Suprapubic skin (tissue), 4 donors: ENCODE results near the gene BNIP5. TPM values are rescaled to one million over a fixed set of nuclear protein-coding genes. Genes with fewer than 3 reads are reported as not detected.

Experiments
- DNase-seq, 2 donors: peaks; one replicate each; pipeline ENCODE4 v3.0.0-alpha.2; 2019; ENCODE audit warnings: low spot score in 2 of 2
- H3K27ac ChIP-seq: fragments of 200-600 bp; sonication (generic); one replicate; pipeline ENCODE4 v1.5.1; 2019
- H3K27me3 ChIP-seq: fragments of 200-600 bp; sonication (generic); one replicate; pipeline ENCODE4 v1.5.1; 2019
- H3K36me3 ChIP-seq: fragments of 200-600 bp; sonication (generic); one replicate; pipeline ENCODE4 v1.5.1; 2019
- H3K4me1 ChIP-seq: fragments of 200-600 bp; sonication (generic); one replicate; pipeline ENCODE4 v1.5.1; 2019
- H3K4me3 ChIP-seq: fragments of 200-600 bp; sonication (generic); one replicate; pipeline ENCODE4 v1.5.1; 2019; ENCODE audit warnings: mild to moderate bottlenecking
- H3K9me3 ChIP-seq: fragments of 200-600 bp; sonication (generic); one replicate; pipeline ENCODE4 v1.5.1; 2019
- EP300 ChIP-seq: sonication (generic); formaldehyde crosslinking; IDR thresholded peaks from one replicate; pipeline ENCODE4 v1.6.1; 2017; ENCODE audit warnings: antibody characterized with exemption
- POLR2A ChIP-seq, 2 donors: fragments of 450-650 bp; IDR thresholded peaks; one replicate each; pipeline ENCODE4 v1.6.1; 2017; ENCODE audit warnings: antibody characterized with exemption in 2 of 2, mild to moderate bottlenecking in 2 of 2, moderate library complexity in 2 of 2
- POLR2AphosphoS5 ChIP-seq, 3 donors: sonication (generic); formaldehyde crosslinking; IDR thresholded peaks; one replicate each; pipeline ENCODE4 v1.6.1; 2017; ENCODE audit warnings: antibody characterized with exemption in 3 of 3
- WGBS: methylation state at CpG from one replicate; pipeline ENCODE4 v1.1.5; 2018; 5-methylcytosine and 5-hydroxymethylcytosine counted together
- total RNA-seq, 4 donors: library from RNA; depleted of rRNA; stranded (reverse); fragments of >200 nt; gene quantifications; one replicate each; pipeline ENCODE4 v1.1.0, GENCODE V29; 2016
- TF ChIP-seq, protein P1 (sequence below), 2 donors: fragments of 200-600 bp in 1 of 2; fragments of 450-650 bp in 1 of 2; sonication (generic) in 1 of 2; IDR thresholded peaks; one replicate each; pipeline ENCODE4 v1.5.1; 2016 to 2019; ENCODE audit warnings: antibody characterized with exemption in 2 of 2, mild to moderate bottlenecking in 1 of 2, moderate library complexity in 1 of 2

BNIP5 gene
- total RNA-seq, 4 donors from 2014 or later, result 0.11 TPM; not detected in 3

DNA sequence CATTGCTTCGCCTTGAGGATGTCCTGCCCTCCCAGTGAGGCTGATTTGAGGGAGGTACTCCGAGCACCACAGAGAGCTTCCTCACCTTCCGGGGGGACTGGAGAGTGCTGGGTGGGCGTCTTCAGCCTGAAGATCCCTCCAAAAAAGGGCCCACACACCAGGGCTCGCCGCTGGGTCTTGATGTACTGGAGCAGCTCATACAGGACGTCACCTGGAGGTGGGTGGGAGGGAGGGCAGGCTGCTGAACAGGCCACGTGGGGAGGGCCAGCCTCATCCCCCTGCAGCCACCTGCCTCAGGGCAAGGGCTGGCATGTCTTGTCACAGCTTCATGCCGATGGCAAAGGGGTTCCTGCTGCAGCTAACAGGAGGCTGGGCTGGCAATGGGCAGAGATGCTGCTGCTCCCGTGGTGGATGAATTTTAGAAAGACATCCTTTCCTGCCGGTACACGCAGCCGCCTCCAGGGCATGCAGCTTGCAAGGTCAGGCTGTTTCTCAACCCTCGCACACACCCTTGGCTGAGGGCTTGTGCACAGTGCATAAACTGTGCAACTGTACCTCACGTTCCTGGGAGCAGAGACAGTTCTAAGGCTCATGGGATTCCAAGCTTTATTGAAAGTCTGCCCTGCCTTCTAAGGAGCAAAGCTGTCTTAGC lies 36.8 kb upstream of the BNIP5 start:
- Histone ChIP-seq H3K4me3 (no peak overlapping the region), H3K36me3 (no peaks in the 10 kb centered on the region), H3K9me3 (no peaks in the 10 kb centered on the region), H3K27me3 (no peaks in the 10 kb centered on the region), H3K27ac (no peak overlapping the region), H3K4me1 (peaks cover 17% of the 10 kb centered on the region)
- DNase-seq, result peak in 1 of 2 donors; percentile 57
- 40% methylated on average over 11 of the region's 15 CpGs for WGBS
- no peak for TF ChIP-seq POLR2A (IDR thresholded peaks at IDR 0.05)
- TF ChIP-seq EP300, result no peak
- no peak for TF ChIP-seq POLR2AphosphoS5 (IDR thresholded peaks at IDR 0.05)
- TF ChIP-seq, protein P1, sequence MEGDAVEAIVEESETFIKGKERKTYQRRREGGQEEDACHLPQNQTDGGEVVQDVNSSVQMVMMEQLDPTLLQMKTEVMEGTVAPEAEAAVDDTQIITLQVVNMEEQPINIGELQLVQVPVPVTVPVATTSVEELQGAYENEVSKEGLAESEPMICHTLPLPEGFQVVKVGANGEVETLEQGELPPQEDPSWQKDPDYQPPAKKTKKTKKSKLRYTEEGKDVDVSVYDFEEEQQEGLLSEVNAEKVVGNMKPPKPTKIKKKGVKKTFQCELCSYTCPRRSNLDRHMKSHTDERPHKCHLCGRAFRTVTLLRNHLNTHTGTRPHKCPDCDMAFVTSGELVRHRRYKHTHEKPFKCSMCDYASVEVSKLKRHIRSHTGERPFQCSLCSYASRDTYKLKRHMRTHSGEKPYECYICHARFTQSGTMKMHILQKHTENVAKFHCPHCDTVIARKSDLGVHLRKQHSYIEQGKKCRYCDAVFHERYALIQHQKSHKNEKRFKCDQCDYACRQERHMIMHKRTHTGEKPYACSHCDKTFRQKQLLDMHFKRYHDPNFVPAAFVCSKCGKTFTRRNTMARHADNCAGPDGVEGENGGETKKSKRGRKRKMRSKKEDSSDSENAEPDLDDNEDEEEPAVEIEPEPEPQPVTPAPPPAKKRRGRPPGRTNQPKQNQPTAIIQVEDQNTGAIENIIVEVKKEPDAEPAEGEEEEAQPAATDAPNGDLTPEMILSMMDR (IDR thresholded peaks at IDR 0.05), result no peak

DNA sequence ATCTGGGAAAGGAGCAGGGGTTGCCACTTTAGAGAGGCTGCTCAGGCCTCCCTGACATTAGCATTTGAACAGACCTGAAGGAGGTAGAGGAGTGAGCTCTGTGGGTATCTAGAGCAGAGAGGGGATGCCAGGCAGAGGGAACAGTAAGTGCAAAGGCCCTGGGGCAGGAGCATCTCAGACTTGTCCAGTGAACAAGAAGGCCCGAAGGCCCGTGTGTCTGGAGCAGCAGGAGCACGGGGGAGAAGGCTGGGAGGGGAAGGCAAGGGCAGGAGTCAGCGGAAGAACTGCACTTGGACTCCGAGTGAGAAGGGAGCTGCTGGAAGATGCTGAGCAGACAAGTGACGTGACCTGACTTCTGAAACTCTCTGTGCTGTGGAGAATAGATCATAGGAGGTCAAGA lies 35.4 kb upstream of the BNIP5 start:
- no peak for DNase-seq
- Histone ChIP-seq H3K36me3 (no peaks in the 10 kb centered on the region), H3K9me3 (no peaks in the 10 kb centered on the region), H3K27ac (no peak overlapping the region), H3K4me1 (peaks cover 10% of the 10 kb centered on the region), H3K4me3 (no peak overlapping the region), H3K27me3 (no peaks in the 10 kb centered on the region)
- 94% methylated on average over 6 of the region's 6 CpGs for WGBS
- TF ChIP-seq, protein P1 (IDR thresholded peaks at IDR 0.05), result no peak
- no peak for TF ChIP-seq EP300
- TF ChIP-seq POLR2A (IDR thresholded peaks at IDR 0.05), result no peak
- no peak for TF ChIP-seq POLR2AphosphoS5 (IDR thresholded peaks at IDR 0.05)

DNA sequence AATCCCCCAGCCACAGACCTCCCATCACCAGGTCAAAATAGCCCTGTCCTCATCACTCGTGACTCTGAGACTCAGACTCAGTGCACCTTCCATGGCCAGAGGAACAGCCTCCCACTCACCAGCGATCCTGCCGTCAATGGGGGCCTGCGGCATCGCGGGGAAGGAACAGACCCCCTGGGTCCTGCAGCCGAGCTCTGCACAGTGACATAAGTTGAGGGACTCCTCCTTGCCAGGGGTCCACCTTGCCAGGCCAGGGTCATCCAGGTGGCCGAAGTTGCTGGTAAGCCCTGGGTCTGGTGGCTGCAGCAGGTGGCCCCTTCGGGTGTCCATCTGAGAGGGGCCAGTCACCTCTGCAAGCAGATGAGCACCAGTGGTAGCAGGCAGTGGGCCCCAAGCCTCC lies 34.5 kb upstream of the BNIP5 start:
- TF ChIP-seq POLR2AphosphoS5 (IDR thresholded peaks at IDR 0.05) (no peak), EP300 (no peak), POLR2A (IDR thresholded peaks at IDR 0.05) (no peak)
- TF ChIP-seq, protein P1 (IDR thresholded peaks at IDR 0.05), result no peak
- no peak for DNase-seq
- Histone ChIP-seq H3K9me3 (no peaks in the 10 kb centered on the region), H3K36me3 (no peaks in the 10 kb centered on the region), H3K27ac (no peak overlapping the region), H3K4me1 (peaks cover 10% of the 10 kb centered on the region), H3K4me3 (no peak overlapping the region), H3K27me3 (no peaks in the 10 kb centered on the region)
- WGBS, result no CpG with 5 or more reads among the region's 9 CpGs

DNA sequence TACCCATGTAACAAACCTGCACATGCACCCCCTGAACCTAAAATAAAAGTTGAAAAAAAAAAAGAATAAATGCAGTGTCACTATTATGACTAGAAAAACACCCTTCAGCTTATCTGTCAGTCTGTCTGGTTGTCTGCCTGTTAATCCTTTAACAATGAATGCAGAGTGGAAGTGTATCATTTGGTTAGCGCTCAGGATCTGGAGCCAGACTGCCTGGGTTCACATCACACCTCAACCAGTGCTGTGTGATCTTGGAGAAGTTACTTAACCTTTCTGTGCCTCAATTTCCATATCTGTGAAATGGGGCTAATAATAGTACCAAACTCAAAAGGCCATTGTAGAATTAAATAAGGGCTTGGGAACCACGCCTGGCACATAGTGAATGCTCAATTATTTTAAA lies 34.0 kb upstream of the BNIP5 start:
- no peak for TF ChIP-seq POLR2AphosphoS5 (IDR thresholded peaks at IDR 0.05)

DNA sequence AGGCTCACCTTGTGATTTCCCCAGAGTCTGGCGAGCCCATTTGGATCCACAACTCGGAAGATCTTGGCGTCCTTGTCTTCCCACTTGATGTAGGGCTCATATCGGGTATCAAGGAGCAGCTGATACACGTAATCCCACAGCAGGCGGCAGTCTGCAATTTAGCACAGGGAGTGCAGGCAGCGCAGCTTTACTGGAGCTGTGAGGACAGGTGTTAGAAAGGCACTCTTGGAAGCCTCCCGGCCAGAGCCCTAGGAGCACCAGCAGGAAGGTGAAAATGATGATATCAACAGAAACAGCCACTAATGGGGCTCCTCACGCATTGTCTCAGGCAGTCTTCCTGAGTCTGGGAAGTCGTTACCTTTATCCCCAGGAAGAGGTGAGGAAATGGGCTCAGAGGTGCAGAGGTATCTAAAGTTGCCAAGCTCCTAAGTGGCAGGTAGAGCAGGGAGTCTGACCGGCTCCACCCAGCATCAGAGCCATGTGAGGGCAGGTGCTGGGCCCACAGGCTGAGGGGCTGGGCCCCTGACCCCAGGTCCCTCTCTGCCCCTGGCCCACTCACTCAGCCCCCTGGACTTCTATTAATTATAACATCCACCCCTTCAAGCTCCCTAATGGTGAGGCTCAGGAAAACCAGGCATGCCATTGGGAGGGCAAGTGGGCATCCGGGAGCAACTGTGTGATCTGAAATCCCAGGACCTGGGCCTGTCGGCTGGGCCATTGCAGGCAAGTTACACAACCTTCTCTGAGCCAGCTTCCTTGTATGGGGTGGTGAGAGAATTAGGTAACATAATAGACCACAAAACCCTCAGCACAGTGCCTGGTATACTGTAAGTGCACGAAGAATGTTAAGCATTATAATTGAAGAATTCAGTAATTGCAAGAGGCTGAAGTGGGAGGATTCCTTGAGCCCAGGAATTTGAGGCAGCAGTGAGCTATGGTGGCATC lies 32.5 kb upstream of the BNIP5 start:
- H3K4me1 ChIP-seq, result peaks cover 8% of the 10 kb centered on the region
- no peak overlapping the region for H3K27ac ChIP-seq
- no peaks in the 10 kb centered on the region for H3K27me3 ChIP-seq
- 87% methylated on average over 13 of the region's 14 CpGs for whole genome bisulfite sequencing
- H3K36me3 ChIP-seq, result no peaks in the 10 kb centered on the region
- TF ChIP-seq POLR2A (IDR thresholded peaks at IDR 0.05) (no peak), EP300 (no peak), POLR2AphosphoS5 (IDR thresholded peaks at IDR 0.05) (no peak)
- TF ChIP-seq, protein P1 (IDR thresholded peaks at IDR 0.05), result no peak
- no peaks in the 10 kb centered on the region for H3K9me3 ChIP-seq
- no peak for DNase-seq
- no peak overlapping the region for H3K4me3 ChIP-seq

More for the DNA sequence above, 34.0 kb upstream of the BNIP5 start:
- DNase-seq, result no peak
- no peaks in the 10 kb centered on the region for H3K36me3 ChIP-seq
- no peaks in the 10 kb centered on the region for H3K27me3 ChIP-seq
- 98% methylated on average over 2 of the region's 2 CpGs for WGBS
- H3K4me3 ChIP-seq, result no peak overlapping the region
- H3K27ac ChIP-seq, result no peak overlapping the region
- H3K4me1 ChIP-seq, result peaks cover 10% of the 10 kb centered on the region
- H3K9me3 ChIP-seq, result no peaks in the 10 kb centered on the region
